Measurements from ENCODE around the gene LCN2.

- TF ChIP-seq, protein P1, sequence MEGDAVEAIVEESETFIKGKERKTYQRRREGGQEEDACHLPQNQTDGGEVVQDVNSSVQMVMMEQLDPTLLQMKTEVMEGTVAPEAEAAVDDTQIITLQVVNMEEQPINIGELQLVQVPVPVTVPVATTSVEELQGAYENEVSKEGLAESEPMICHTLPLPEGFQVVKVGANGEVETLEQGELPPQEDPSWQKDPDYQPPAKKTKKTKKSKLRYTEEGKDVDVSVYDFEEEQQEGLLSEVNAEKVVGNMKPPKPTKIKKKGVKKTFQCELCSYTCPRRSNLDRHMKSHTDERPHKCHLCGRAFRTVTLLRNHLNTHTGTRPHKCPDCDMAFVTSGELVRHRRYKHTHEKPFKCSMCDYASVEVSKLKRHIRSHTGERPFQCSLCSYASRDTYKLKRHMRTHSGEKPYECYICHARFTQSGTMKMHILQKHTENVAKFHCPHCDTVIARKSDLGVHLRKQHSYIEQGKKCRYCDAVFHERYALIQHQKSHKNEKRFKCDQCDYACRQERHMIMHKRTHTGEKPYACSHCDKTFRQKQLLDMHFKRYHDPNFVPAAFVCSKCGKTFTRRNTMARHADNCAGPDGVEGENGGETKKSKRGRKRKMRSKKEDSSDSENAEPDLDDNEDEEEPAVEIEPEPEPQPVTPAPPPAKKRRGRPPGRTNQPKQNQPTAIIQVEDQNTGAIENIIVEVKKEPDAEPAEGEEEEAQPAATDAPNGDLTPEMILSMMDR (IDR thresholded peaks at IDR 0.05) = no peak
- TF ChIP-seq POLR2A (IDR thresholded peaks at IDR 0.05) = no peak
These were observed 12.1 kb downstream of the LCN2 start for GRCh38 chr9:128161215-128161902.
